ENCODE measurements around the gene ARNT2.

ARNT2 gene

DNA sequence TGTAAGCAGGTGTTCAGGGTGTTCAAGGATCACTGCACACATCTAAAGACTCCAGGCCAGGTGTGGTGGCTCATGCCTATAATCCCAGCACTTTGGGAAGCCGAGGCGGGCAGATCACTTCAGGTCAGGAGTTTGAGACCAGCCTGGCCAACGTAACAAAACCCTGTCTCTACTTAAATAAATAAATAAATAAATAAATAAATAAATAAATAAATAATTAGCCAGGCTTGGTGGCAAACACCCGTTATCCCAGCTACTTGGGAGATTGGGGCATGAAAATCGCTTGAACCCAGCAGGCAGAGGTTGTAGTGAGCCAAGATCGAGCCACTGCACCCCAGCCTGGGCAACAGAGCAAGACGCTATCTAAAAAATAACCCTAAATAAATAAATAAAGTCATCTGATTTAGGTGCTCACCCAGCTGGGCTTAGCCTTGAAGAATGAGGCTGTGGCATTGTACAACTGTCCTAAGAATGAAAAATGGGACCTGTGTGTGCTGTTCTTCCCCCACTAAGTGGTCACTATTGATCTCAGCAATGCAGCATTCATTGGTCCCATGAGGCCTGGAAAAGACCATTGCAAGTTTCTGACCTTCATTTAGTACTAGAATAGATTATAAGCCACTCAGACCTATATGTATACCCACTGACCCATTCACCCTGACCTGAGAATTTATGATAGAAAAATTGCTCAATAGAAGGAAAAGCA is 208.1 kb downstream of the ARNT2 start:
- DNase-seq (ENCODE audit: low read depth in 1 of 2, low spot score in 1 of 2): no peak

- no peak for DNase-seq (ENCODE audit: low read depth in 1 of 2, low spot score in 1 of 2)
These were observed 209.7 kb downstream of the ARNT2 start for GRCh38 chr15:80613762-80614365.

DNA sequence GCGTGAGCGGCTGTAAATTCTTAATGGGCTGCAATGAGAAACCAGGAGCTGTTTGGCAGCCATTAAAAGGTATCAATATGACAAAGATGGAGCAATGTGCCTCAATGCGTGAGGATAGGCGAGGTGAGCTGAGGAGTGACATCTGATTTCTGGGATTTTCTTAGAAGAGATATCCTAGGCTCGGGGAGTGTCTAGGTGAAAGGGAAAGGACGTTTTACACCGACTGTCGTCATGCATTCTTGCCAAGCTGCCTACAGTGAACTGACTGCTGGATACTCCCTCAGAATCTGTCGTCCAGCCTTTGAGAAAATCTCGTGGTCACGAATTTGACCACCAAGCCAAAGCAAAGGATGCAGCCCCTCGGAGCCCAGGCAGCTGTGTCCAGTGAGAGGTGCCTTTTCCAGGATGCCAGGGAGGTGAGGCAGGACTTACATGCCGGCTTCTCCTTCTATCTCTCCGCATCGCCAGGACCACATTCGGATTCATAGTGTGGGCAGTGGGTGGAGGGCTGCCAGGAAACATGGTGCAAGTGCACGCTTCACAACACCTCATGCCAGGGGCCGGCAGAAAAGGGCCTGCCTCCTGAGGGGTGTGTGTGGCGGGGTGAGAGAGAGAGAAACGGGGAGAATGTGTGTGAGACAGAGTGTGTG is 210.7 kb downstream of the ARNT2 start:
- DNase-seq (ENCODE audit: low read depth in 1 of 2, low spot score in 1 of 2): no peak

DNA sequence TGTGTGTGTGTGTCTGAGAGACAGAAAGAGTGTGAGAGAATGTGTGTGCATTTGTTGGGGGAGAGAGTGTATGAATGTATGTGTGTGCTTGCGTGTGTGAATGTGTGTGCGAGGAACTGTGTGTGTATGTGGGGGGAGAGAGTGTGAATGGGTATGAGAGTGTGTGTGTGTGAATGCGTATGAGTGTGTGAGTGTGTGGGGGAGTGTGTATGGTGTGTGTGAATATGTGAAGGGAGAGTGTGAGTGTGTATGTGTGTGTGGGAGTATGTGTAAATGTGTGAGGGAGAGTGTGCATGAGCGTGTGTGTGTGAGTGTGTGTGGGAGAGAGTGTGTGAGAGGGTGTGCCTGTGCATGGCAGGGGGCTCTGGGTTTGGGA is 211.2 kb downstream of the ARNT2 start:
- no peak for DNase-seq (ENCODE audit: low read depth in 1 of 2, low spot score in 1 of 2)

GRCh38 chr15:80615783-80616391 is 211.7 kb downstream of the ARNT2 start:
- no peak for DNase-seq (ENCODE audit: low read depth in 1 of 2, low spot score in 1 of 2)

- DNase-seq (ENCODE audit: low read depth in 1 of 2, low spot score in 1 of 2): no peak
These were observed 214.7 kb downstream of the ARNT2 start for GRCh38 chr15:80618685-80619400.

GRCh38 chr15:80619680-80620079 is 215.5 kb downstream of the ARNT2 start:
- no peak for DNase-seq (ENCODE audit: low read depth in 1 of 2, low spot score in 1 of 2)

DNA sequence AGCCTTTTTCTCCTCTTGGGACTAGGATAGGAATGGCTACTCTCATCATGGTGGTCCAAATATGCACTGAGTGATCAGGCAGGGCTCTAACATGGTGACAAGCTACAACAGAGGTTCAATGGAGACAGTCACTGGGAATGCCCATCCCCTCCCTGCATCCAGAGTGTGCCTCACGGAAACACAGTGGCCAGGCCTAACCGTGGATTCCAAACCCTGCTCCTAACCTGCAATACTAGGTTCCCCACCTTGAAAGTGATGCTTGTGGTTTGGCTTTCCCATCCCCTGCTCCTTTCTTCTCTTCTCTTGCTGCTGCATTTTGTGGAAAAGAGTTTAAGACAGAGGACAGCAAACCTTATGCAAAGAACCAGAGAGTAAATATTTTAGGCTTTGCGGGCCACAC is 216.0 kb downstream of the ARNT2 start:
- no peak for DNase-seq (ENCODE audit: low read depth in 1 of 2, low spot score in 1 of 2)

- DNase-seq (ENCODE audit: low read depth in 1 of 2, low spot score in 1 of 2): no peak
These were observed 216.7 kb downstream of the ARNT2 start for GRCh38 chr15:80620931-80621330.

DNA sequence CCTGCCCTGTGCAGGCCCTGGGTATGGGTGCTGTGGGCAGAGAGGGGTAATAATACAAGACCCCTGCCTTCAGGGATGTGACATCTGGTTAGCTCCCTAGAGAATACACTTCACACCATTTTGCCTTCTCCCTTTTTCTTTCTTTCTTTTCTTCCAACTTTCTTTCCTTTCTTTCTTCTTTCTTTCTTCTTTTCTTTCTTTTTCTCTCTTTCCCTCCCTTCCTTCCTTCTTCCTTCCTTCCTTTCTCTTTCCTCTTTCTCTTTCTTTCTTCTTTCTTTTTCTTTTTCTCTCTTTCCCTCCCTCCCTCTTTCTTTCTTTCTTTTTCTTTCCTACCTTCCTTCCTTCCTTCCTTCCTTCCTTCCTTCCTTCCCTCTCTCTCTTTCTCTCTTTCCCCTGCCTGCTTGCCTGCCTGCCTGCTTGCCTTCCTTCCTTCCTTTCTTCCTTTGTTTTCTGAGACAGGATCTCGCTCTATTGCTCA is 222.5 kb downstream of the ARNT2 start:
- no peak for DNase-seq (ENCODE audit: low read depth in 1 of 2, low spot score in 1 of 2)

- DNase-seq (ENCODE audit: low read depth in 1 of 2, low spot score in 1 of 2): no peak
These were observed 225.2 kb downstream of the ARNT2 start for GRCh38 chr15:80629355-80629754.

GRCh38 chr15:80630981-80631380 is 226.8 kb downstream of the ARNT2 start:
- no peak for DNase-seq (ENCODE audit: low read depth in 1 of 2, low spot score in 1 of 2)

- no peak for DNase-seq (ENCODE audit: low read depth in 1 of 2, low spot score in 1 of 2)
These were observed 229.0 kb downstream of the ARNT2 start for GRCh38 chr15:80633221-80633620.

GRCh38 chr15:80635953-80636352 is 231.8 kb downstream of the ARNT2 start:
- no peak for DNase-seq (ENCODE audit: low read depth in 1 of 2, low spot score in 1 of 2)

DNA sequence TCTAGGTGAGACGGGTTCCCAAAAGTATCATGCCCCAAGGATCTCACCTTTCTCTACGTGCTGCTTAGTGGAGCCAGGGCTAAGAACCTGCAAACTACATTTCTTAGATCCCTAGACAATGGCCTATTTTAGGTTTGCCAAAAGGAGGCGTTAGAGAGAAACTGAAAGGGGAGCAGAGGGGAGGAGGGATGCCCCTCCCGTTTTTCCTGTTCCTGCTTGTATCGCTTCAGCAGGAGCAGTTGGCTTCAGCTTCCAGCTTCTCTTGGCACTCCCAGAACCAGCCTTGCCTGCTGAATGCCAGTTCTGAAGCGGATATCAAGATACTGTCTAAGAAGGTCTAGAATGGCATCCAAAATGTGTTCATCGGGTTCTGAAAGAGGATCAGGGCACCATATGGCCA is 232.5 kb downstream of the ARNT2 start:
- DNase-seq (ENCODE audit: low read depth in 1 of 2, low spot score in 1 of 2): no peak

GRCh38 chr15:80637747-80638146 is 233.6 kb downstream of the ARNT2 start:
- DNase-seq (ENCODE audit: low read depth in 1 of 2, low spot score in 1 of 2): no peak

GRCh38 chr15:80638553-80639167 is 234.5 kb downstream of the ARNT2 start:
- no peak for DNase-seq (ENCODE audit: low read depth in 1 of 2, low spot score in 1 of 2)

GRCh38 chr15:80639168-80639555 is 235.0 kb downstream of the ARNT2 start:
- DNase-seq (ENCODE audit: low read depth in 1 of 2, low spot score in 1 of 2): no peak

GRCh38 chr15:80640531-80641121 is 236.4 kb downstream of the ARNT2 start:
- no peak for DNase-seq (ENCODE audit: low read depth in 1 of 2, low spot score in 1 of 2)

DNA sequence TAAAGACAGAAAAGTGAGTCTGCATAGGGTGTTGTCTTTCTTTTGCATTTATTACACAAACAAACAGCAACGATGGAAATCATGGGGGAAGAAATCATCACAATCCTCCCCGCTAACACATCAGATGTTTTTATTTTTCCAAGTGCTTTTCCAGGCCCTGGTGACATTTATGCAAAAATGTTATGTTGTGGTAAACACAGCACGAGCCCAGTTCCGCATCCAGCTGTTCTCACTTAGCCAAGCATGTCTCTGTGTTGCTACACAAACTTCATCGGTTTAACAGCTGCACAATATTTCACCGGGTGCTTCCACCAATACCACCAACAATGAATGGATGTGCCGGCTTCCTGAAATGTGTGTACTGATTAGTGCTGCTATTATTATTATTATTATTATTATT is 237.2 kb downstream of the ARNT2 start:
- DNase-seq (ENCODE audit: low read depth in 1 of 2, low spot score in 1 of 2): no peak
